GM19397 (cell line): ENCODE measurements around the gene SNAI3.

ENCODE experiments used
- ATAC-seq: cut with Tn5 transposase; IDR thresholded peaks from one replicate; pipeline ENCODE4 v1.9.1; 2021; ENCODE audit warnings: mild to moderate bottlenecking, moderate library complexity; ENCODE audit not compliant: unreplicated experiment

SNAI3 gene

DNA sequence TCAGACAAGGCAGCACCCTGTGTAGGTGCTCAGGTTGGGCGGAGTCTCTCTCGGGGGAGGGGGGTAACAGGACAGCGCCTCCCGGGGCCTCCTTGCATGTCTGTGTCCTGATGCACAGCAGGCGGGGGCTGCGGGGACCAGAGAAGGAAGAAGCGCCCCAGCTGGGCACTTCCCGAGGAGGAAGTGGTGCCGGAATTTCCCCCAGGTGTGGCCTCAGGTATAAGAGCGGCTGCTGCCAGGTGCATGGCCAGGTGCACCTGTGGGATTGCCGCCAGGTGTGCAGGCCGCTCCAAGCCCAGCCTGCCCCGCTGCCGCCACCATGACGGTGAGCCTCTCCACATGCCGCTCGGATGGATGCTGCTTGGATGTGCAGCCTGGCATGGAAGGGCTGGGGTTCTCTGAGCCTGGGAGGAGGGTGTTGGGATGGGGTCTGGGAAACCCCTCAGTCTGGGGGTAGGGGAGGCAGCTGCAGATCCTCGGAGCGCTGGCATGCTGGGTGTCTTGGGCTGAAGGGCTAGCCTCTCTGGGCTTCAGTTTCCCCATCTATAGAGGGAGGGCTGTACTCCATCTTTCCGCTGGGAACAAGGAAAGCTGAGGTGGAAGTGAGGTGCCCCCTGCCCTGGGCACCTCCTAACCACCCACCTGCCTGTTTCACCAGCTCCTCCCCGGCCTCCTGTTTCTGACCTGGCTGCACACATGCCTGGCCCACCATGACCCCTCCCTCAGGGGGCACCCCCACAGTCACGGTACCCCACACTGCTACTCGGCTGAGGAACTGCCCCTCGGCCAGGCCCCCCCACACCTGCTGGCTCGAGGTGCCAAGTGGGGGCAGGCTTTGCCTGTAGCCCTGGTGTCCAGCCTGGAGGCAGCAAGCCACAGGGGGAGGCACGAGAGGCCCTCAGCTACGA is 47.7 kb downstream of the SNAI3 start, which contains the start of gene IL17C:
Gene IL17C (plus strand): TSS at position 250 of the 908 bp plus-strand sequence. CDS start 70 bp downstream, at position 320.
- no peak for ATAC-seq

DNA sequence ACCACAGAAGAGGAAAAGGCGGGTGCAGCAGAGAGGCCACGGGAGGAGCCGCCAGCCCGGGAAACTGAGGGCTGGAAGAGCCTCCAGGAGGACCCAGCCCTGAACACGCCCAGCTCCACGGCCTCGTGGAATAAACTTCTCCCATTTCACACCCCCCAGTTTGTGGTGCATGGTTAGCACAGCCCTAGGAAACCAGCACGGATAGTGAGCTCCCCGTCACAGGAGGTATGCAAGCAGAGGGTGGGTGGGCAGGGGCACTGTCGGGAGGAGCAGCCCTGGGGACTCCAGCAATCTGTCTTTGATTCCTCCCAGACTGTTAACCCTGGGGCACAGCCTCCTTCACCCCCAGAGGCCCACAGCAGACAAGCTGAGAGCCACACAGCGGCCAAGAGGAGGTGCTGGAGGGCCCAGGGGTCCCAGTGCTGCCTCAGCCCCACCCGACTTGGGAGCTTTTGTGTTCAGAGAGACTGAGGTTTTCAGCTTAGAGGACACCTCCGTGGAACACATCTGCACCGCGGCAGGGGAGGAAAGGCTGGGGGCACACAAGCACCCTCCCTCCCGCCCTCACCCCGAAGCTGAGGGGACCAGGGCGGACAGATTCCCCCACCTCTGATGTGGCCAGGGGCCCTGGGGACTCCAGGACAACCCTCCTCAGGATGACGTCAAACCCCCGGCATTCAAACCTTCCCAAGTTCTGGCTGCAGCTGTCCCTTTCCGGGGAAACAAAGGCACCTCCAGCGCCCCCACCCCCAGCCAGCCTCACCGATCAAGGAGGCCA is 49.6 kb downstream of the SNAI3 start:
- no peak for ATAC-seq

DNA sequence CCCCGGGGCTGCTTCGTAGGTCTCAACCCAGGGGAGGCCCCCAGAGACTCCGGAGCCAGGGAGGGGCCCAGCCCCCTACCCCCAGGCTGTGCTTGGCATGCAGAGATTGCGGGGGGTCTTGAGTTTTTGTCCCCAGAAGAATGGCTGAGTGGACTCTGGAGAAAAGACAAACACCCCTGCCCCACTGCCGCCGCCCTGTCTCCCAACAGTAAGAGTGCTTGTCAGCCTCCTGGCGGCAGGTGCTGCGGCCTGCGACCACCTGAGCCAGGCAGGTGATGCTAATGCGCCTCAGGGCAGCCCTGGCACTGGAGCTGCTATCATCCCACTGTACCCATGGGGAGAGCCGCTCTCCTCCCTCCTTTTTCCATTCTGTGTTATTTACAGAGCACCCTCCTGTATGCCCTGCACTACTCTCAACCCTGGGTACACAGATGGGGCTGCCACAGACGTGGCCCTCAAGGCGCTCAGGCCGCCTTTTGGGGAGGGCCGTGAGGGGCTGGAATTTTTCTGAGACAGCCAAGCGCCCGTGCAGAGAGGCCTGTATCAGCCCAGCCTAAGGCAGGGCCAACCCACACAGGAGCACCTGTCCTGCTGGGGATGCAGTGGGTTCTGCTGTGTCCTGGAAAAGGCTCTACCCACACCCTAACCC is 50.5 kb downstream of the SNAI3 start:
- ATAC-seq: no peak

- ATAC-seq: no peak
These were observed 51.2 kb downstream of the SNAI3 start for GRCh38 chr16:88634994-88635670.

- peak; percentile 48 for ATAC-seq
These were observed 51.9 kb downstream of the SNAI3 start for GRCh38 chr16:88634141-88634993.

DNA sequence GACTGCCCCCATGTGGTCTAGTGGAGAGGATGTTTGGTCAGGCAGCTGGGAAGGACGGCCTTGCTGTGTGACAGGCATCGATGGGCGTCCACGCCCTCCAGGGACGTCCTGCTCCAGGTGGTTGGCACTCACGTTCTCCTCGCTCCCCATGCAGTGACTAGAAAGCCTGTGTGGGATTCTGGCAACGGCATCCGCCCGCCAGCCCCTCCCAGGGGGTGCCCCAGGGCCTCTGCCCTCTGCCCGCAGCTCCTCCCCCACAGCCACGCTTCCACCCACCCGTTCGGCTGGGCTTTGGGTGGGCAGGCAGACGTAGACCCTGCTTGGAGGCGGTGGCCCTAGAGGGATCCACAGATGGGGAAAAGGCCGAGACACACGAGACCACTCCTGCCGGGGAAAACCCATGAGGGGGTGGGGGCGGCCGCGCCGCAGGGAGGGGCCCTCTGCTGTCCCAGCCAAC is 52.6 kb downstream of the SNAI3 start:
- ATAC-seq: peak; percentile 29

- ATAC-seq: no peak
These were observed 53.7 kb downstream of the SNAI3 start for GRCh38 chr16:88632587-88632930.

DNA sequence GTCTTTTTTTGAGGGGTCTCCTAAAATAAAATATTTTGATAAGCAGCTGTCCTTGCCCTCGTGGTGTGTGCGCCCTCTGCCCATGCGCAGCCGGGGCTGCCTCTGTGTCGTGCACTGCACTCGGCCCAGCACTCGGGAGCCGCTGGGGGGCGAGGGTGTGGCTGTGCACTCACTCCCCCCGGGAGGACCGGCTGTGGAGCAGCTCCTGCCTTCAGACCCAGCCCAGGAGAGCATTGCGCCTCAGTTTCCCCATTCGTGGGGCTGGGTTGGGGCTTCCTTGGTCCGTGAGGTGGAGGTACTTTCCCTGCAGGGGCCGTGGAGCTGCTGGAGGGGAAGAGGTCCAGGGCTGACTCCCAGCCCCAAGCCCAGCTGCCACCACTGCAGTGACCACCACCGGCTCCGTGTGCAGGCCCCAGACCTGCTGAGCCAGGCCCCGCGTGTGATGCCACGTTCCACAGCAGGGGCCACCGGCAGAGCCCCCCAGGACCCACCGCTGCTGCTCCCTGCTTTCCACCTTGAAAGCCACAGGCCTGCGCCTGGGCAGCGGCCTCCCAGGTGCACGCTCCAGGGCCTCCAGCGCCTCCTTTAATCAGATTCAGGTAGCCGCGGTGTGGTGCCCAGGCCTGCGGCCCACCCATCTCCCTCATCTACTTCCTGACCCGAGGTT is 54.3 kb downstream of the SNAI3 start:
- no peak for ATAC-seq

DNA sequence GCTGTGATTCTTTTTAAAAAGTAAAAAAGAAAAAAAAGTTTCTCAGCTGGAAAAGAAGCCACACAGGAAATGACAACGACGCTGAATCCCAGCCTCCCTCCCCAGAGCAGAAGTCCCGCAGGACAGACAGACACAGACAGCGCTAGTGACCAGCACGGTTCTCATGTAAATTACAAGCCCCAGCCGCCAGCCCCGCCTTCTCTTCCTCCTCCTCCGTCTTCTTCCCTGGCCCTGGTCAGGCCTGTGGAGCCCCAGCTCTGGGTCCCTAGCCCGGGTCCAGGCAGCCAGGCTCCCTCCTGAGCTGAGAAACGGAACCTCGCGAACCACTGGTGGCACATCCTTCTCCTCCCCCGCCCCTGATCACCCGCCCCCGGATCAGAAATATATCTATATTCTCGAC is 54.9 kb downstream of the SNAI3 start:
- no peak for ATAC-seq

GRCh38 chr16:88630941-88631340 is 55.4 kb downstream of the SNAI3 start:
- ATAC-seq: no peak

DNA sequence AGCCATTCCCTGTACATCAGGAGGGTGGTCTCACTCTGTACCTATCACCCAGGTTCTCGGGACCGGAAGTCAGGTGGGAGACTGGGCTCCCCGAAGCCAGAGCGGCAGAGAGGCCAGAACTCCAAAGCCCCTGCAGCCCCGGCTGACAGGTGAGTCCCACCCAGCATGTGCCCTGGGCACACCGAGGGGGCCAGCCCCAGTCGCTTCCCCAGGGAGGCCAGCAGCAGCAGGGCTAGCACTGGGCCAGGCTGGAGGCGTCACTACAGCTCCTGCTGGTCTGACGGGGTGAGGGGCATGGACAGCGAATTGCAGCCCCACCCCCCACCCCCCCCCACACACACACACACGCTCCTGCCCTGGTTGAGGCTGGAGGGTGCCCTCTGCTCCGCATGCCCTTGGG is 55.9 kb downstream of the SNAI3 start:
- ATAC-seq: no peak

DNA sequence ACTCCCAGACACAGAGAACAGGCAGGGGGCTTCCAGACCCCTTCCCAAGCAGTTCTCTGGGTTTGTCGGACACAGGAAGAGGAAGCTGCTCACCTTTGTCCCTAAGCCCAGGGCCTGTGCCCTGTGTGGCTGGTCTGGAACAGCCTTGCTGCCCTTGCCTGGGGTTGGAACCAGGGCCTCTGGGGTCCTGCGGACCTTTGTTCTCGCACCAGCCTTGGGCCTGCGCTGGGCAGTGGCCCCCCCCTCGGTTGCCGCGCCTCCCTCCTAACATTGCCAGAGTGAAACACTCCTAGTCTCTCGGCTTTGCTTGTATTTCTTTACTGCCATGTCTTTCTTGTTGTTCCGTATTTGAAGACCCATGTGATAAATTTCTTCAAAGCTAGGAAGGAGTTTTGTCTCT is 56.5 kb downstream of the SNAI3 start:
- ATAC-seq: no peak

- ATAC-seq: no peak
These were observed 57.8 kb downstream of the SNAI3 start for GRCh38 chr16:88628512-88628974.
